Hematopoietic multipotent progenitor cell (in vitro differentiated cells): ENCODE results near the gene TMEM30B. TPM values are rescaled to one million over a fixed set of nuclear protein-coding genes. Genes with fewer than 3 reads are reported as not detected.

Source experiments
- DNase-seq, 3 donors: peaks; one replicate each; pipeline ENCODE4 v3.0.0-alpha.2; 2011 to 2015; ENCODE audit warnings: low read depth in 2 of 3, low spot score in 2 of 3
- total RNA-seq: library from RNA; depleted of rRNA; stranded (reverse); fragments of >200 nt; gene quantifications from one replicate; pipeline ENCODE4 v1.2.3, GENCODE V29; 2012

TMEM30B gene
- total RNA-seq, 1 donor = 0.54 TPM

DNA sequence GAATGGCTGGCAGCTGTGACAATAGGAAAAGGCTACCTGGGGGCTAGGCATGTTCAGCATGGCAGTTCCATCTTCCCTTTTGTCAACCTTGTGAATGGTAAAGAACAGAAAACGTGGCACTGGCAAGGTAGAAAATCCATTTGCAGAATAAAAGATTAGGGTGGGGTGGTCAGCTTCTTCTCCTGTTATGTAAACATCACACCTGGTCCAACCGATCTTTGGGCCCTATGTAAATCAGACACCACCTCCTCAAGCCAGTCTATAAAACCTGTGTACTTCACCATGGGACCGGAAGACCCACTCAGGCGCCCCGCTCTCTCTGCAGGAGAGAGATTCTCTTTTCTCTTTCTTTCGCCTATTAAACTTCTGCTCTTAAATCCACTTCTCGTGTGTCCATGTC lies 19.6 kb upstream of the TMEM30B start:
- DNase-seq = no peak

DNA sequence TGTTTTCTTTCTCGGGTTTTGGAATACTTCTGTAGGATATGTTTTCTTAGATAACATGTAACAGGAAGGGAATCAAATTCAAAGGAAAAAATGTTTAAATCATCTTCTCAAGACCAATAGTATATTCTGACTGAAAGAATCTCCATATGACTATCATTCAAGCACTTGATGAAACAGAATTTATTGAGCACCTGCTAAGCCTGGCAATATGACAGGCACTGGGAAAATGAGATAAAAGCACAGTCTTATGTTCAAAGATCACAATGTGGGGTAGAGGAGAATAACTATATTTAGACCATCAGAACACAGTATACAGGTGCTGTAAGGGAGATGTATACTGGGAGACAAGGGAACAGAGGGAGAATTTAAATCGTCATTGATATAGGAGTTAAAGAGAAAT lies 19.1 kb upstream of the TMEM30B start:
- DNase-seq = no peak

DNA sequence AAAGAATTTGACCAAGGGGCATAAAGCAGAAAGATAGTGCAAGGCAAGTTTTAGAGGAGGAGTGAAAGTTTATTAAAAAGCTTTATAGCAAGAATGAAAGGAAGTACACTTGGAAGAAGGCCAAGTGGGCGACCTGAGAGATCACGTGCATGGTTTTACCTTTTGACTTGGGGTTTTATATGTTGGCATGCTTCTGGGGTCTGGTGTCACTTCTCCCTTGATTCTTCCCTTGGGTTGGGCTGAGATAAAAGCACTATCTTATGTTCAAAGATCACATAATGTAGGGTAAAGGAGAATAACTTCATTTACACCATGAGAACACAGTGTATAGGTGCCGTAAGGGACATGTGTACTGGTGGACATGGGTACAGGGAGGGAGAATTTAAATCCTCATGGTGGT lies 17.7 kb upstream of the TMEM30B start:
- DNase-seq = peak in 1 of 3 donors; percentile 23

DNA sequence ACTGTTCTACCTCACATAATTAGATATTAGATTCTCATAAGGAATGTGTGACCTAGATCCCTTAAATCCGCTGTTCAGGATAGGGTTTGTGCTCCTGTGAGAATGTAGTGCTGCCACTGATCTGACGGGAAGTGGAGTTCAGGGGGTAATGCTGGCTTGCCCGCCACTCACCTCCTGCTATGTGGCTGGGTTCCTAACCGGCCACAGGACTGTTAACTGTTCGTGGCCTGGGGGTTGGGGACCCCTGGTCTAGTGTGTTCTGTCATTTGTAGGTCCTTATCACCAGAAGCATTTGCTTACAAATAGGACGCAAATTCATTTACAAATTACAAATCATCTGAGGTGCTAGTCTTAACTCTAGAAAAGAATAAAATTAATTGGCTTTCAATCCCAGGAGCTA lies 16.4 kb upstream of the TMEM30B start:
- no peak for DNase-seq

DNA sequence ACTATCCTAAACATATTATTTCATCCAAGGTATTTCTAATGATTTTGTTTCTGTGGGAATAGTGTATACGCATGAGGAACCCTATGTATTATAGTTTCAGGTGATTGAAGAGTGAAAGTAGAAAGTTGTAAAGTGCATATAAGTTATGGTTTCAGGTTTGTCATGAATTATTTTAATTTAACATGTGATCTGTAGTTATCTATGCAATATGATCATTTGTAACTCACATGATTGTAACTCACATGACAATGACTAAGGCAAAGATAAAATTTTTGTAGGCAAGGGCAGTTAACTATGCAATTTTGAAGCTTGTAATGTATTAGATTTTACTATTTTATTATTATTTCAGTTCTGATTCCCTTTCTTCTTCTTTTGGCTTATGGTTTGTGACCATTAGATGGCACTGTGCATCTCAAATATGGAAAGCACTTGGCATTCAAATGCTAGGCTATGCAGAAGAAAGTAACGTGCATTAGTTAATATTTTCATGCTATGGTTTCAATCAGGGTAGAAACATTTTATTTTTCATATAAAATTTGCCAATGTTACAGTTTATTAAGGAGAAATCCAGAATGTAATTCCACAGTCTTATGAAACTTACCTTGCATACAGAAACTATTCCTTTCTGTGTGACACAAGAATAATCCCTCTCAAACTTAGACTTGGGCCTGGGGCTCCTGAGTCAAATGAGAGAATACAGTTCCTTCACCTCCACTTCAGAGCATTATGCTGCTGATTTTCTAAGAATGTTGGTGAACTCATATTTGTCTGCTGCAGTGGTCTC lies 15.8 kb upstream of the TMEM30B start:
- peak in 2 of 3 donors; percentile 54 to 80 for DNase-seq

DNA sequence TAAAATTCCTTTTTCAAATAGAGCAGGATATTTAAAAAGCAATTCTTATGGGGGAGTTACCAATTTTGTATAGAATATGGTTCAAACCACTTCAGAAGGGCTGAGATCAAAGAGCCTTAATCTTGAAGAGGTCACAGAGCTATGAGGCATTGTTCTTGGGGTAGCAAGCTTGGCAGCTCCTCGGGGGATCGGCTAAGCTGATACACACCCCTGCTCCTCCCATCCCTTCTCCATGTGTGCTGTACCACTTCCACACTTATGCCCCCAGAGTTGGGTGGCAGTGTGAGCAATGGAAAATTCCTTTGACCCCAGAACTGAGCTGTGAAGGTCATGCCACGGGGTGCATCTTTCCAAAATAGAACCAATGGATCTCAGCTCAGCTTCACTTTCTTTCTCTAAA lies 15.0 kb upstream of the TMEM30B start:
- DNase-seq = no peak

DNA sequence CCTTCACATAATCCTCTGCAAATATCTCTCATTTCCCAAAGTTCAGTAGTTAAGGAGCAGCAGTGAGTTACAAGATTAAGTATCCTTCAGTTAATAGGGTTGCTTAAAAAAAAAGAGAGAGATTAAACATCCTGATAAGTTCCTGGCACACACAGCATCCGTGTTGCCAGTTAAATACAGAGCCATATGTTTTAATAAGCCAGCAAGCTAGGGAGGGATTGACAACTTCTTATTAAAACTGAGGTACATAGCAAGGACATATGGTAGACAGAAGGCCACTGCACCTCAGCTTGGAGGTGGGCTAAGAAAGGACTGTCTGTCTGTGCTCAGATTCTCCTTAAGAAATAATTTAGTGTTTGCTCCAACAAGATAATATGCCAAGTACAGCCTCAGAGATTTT lies 9.6 kb upstream of the TMEM30B start:
- DNase-seq = no peak

DNA sequence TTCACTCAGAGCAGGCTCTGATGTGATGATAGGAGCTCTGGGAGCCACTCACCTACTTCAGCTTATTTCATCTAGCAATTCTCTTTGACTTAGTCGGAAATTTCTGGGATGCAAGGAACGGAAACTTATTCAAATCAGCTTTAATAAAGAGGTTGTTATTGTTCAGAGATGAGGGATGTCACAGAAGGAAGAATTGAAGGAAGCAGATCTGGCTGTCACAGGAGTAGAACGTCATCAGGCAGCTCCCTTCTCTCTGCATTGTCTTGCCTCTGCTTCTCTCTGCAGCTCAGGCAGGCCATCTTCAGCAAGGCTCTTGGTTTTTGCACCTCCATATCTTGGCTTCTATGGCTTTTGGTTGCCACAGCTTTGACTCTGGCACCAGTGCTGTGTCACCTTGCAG lies 7.6 kb upstream of the TMEM30B start:
- no peak for DNase-seq

DNA sequence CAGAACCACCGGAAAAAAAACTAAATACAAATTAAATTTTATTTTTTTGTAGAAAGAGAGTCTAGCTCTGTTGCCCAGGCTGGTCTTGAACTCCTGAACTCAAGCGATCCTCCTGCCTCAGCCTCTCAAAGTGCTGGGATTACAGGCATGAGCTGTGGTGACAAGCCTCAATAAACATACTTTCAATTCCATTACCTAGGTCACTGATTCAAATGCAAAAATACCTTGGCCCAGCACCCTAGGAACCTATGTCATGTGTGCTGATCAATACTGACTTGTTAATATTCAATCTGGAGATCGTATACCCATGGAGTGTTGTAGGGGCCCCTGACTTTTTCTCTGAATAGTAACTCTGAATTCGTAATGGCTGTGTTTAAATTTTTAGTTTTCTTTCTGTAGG lies 7.1 kb upstream of the TMEM30B start:
- DNase-seq = no peak

DNA sequence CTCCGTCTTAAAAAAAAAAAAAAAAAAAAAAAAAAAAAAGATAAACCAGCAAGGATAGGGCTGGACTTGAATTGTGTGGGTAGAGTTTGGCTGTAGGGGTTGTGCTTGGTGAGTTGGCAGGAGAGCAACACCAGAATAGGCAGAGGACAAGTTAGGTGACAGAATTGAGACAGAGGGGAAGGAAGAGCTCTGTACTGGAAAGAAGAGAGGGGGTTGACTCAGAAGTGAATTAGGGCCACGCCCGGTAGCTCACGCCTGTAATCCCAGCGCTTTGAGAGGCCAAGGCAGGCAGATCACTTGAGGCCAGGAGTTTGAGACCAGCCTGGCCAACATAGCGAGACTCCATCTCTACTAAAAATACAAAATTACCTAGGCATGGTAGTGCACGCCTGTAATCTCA lies 6.1 kb upstream of the TMEM30B start:
- no peak for DNase-seq

DNA sequence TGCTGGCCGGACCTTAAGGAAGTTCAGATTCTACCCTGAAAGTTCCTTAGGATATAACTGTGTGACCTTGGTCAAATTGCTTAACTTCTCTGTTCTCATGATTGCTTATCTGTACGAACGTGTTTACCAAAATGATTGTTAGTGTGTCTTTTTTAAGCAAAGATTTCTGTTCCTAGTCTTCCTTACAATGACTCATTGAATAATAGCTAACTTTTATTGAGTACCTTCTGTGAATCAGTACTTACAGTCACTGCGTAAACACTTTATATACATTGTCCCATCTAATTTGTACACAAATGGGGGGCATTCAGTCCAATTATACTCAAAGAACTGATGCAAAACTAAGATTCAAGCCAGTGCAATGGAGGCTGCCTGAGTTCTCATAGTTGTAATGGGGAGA lies 4.2 kb upstream of the TMEM30B start:
- DNase-seq = no peak

DNA sequence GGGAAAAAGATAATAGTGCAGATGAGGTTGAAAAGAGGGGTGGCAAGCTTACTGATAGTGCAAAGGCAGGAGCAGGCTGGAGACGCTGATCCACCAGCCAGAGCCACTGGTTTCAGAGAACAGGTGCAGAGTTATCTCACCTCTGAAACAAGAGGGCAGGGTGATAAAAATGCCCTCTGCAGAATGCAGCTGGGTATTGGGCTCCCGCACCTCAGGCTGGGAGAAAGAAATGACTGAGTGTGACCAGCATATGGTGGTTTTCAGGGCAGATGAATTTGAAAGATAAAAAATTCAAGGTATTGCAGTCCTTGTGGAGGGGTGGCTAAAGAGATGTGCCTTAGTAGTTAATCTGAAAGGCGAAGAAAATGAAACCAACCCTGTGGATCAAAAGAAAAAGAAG lies 2.9 kb upstream of the TMEM30B start:
- DNase-seq = no peak

DNA sequence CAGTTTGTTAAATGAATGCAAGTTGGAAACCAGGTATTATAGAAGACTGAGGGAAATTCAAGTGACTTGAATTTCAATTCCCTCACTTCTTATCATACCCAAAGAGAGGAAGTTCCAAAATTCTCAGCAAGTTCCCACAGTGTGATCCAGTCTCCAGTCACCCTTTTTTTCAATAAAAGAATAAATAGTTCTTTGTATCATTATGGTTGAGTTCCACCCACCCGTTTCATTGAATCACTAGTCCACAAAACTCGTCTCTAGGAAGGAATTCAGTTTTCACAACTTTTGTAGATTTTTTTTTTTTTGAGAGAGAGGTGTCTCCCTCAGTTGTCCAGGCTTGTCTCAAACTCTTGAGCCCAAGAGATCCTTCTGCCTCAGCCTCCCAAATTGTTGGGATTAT lies 1.6 kb upstream of the TMEM30B start:
- no peak for DNase-seq

DNA sequence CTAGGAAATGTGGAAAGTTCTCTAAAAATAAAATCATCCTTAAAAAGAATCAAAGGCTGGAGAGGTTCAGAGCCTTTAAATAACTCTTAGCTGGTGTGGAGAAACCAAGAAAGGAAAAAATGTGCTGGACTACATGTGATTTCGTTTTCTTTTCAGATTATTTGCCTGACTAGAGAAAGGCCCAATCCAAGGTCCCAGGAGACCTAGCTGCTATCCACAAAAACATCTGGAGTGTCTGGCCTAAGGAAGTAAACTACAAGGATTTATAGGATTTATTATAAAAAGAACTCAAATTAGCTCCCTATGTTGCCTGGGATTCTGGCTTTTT lies 774 bp upstream of the TMEM30B start:
- DNase-seq = no peak

DNA sequence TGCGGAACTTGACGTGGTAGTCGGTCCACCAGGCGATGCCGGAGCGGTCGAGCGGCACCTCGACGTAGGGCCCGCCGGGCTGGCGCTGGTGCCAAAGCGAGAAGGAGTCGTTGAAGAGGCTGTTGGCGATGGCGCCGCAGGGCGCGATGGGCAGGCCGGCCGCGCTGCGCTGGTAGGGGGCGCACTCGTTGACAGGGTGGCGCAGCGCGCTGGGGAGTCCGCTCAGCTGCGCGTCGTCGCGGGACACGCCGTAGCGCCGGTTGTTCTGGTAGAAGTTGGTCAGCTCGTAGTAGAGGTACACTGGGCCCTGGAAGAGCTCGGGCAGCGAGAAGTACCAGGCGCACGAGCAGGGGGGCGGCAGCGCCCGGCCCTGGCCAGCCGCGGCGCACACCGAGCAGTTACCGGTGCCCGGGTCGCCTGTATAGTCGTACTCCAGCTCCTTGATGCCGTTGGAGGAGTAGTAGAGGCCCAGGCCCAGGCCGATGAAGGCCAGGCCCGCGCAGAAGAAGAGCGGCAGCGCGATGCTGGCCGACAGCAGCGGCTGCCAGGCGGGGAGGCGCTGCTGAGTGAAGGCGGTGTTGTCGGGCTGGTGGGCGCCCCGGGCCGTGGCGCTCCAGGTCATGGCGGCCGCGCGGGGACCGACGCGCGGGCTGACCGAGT lies 482 bp downstream of the TMEM30B start:
- peak; percentile 74 to 77 (median 74) for DNase-seq

DNA sequence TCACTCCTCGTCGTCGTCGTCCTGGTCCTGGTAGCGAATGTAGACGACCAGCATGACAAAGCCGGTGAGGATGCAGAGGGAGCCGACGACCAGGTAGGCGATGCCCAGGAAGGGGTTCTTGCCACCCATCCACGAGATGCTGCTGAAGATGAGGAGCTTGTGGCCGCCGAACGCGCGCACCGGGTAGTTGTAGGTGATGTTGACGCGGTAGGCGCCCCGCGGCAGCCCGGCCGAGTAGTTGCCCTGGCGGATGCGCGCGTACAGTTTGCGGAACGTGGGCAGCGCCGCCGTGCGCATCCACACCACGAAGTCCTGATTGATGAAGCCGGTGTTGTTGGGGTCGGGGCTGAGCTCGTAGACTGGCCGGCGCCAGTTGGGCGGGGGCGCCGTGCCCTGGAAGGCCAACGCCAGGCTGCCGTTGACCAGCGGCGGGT lies 1.0 kb downstream of the TMEM30B start:
- DNase-seq = no peak

DNA sequence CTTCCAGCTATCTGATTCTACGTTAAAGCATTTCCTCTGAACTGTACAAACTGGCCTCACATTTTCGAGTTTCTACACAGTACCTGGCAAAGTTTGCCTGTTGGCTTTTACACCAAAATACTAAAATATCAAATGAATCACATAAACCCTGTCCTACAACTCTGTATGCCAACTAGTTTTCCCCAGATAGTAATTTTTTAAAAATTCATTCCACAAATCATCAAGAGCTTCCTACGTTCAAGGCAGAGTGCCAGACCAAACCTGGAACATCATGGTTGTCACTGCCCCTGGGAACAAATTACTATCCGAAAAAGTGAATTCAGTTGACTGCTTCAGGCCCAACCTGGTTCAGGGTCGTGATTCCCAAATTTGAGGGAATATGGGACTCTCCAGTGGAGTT lies 2.1 kb downstream of the TMEM30B start:
- DNase-seq = no peak

DNA sequence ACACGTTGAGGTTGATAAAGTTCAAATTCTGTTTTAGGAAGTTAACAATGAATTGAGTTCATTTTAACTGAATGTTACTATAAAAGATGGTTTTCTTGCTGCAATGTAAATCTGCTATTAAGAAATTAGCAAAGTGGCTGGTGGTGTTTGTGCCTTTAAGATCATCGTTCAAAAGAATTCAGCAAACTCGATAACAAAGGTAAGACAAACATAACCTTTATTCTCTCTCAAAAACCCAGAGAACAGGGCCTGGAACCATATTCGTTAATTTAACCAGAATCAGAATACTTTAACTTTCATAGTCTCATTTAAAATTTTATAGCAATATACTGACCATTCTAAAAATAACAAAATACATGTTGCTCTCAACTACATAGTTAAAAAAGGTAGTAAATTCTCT lies 3.4 kb downstream of the TMEM30B start:
- DNase-seq = no peak

DNA sequence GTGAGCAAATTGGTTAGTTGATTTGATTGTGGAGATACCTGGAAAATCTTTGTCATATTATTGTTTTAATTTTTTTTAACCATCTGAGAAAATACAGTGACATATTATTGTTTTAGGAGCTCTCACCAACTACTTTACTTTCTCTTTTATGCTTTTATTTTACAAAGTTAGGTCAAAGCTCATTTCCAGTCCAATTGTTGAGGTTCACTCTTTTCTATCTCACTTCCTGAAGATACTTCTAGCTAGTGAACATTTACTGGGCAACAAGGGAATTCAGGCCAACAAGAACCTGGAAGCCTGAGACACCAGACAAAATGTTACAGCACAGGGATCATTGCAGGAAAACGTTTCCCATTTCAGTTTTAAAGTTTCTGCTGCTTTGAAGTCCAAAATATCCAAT lies 3.9 kb downstream of the TMEM30B start:
- DNase-seq = no peak

DNA sequence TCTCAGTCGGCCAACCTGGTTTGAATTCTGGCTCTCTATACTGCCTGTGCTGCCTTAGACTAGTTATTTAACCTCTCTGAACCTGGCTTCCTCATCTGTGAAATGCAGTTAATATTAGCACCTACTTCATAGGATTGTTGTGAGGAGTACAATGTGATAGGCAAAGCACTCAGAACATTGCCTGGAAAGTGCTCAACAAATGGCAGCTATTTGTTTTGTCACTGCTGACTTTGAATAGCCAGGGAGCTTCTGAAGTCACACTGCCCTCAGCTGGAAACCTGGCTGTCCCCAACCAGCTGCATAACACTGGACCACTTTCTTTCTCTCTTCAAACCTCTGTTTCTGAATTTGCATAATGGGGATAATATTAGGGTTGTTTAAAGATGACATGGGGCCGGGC lies 9.6 kb downstream of the TMEM30B start:
- DNase-seq = no peak

DNA sequence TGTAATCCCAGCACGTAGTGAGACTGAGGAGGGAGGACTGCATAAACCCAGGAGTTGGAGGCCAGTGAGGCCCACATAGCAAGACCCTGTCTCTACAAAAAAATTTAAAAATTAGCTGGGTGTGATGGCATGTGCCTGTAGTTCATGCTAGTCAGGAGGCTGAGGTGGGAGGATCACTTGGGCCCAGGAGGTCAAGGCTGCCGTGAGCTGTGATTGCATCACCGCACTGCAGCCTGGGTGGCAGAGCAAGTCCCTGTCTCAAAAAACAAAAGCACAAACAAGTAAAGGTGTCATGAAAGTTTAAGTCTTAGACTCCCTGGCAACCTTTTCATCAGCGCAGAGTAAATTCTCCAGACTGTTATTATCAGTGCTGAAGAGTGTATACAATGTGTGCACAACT lies 10.4 kb downstream of the TMEM30B start:
- DNase-seq = no peak

DNA sequence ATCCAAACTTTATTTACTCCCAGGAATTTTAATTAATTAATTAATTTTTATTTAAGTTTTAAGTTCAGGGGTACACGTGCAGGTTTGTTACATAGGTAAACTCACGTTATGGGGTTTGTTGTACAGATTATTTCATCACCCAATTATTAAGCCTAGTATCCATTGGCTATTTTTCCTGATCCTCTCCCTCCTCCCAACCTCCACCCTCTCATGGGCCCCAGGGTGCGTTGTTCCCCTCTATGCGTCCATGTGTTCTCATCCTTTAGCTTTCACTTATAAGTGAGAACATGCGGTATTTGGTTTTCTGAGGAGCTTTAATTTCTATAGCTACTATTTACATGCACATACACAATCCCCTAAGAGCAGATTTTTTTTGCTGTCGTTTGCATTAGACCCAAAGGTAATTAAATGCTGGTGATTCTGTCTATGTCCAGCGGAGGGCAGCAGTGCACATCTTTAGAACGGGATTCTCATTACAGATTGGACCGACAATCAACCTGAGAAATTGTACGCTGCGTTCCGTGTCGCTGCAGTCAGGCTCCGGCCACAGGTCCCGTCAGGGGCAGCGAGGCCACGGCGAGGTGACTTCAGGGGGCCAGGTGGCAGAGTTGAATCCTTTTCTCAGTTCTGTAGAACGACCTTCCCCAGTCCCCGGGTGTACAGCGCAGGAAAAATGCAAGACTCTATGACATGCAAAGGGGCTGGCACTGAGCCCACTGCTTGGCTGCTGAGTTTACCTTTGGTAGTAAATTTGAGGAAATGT lies 11.6 kb downstream of the TMEM30B start:
- DNase-seq = peak; percentile 54 to 92 (median 75)
